ENCODE results near the gene ELL3.
A peak's percentile ranks its signal among the peaks of the same experiment; 100 is the strongest.

Gene ELL3

GRCh38 chr15:43796566-43796965, 19.8 kb upstream of the ELL3 start:
- H3K4me3 Mint-ChIP-seq = no peak overlapping the region
- no peaks in the 10 kb centered on the region for H3K9me3 Mint-ChIP-seq
- H3K27me3 Mint-ChIP-seq (ENCODE audit: low read depth) = no peaks in the 10 kb centered on the region
- H3K4me1 Mint-ChIP-seq (ENCODE audit: low read depth) = peaks cover 43% of the 10 kb centered on the region
- H3K27ac Mint-ChIP-seq = peak overlapping the region; percentile 49
- peaks cover 67% of the 10 kb centered on the region for H3K36me3 Mint-ChIP-seq (ENCODE audit: low read depth)

- Mint-ChIP-seq H3K4me1 (ENCODE audit: low read depth) (peaks cover 40% of the 10 kb centered on the region), H3K4me3 (no peak overlapping the region), H3K9me3 (no peaks in the 10 kb centered on the region), H3K36me3 (ENCODE audit: low read depth) (peaks cover 61% of the 10 kb centered on the region), H3K27me3 (ENCODE audit: low read depth) (no peaks in the 10 kb centered on the region), H3K27ac (no peak overlapping the region)
These were observed 19.2 kb upstream of the ELL3 start for GRCh38 chr15:43795997-43796396.

- no peaks in the 10 kb centered on the region for H3K27me3 Mint-ChIP-seq (ENCODE audit: low read depth)
- peaks cover 55% of the 10 kb centered on the region for H3K36me3 Mint-ChIP-seq (ENCODE audit: low read depth)
- no peak overlapping the region for H3K27ac Mint-ChIP-seq
- H3K4me3 Mint-ChIP-seq = no peak overlapping the region
- H3K4me1 Mint-ChIP-seq (ENCODE audit: low read depth) = peaks cover 36% of the 10 kb centered on the region
- H3K9me3 Mint-ChIP-seq = no peaks in the 10 kb centered on the region
These were observed 18.4 kb upstream of the ELL3 start for GRCh38 chr15:43795197-43795596.

- Mint-ChIP-seq H3K9me3 (no peaks in the 10 kb centered on the region), H3K27ac (peak overlapping the region; percentile 90), H3K4me3 (peak overlapping the region; percentile 88), H3K27me3 (ENCODE audit: low read depth) (no peaks in the 10 kb centered on the region), H3K36me3 (ENCODE audit: low read depth) (peaks cover 48% of the 10 kb centered on the region), H3K4me1 (ENCODE audit: low read depth) (peaks cover 34% of the 10 kb centered on the region)
These were observed 17.7 kb upstream of the ELL3 start for GRCh38 chr15:43794269-43795037.

DNA sequence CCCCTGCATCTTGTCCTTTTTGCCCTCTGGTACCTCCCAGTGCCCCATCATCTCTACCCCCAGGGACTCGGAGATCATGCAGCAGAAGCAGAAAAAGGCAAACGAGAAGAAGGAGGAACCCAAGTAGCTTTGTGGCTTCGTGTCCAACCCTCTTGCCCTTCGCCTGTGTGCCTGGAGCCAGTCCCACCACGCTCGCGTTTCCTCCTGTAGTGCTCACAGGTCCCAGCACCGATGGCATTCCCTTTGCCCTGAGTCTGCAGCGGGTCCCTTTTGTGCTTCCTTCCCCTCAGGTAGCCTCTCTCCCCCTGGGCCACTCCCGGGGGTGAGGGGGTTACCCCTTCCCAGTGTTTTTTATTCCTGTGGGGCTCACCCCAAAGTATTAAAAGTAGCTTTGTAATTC, 16.9 kb upstream of the ELL3 start:
- Mint-ChIP-seq H3K4me1 (ENCODE audit: low read depth) (peaks cover 31% of the 10 kb centered on the region), H3K27ac (peak overlapping the region; percentile 90), H3K27me3 (ENCODE audit: low read depth) (no peaks in the 10 kb centered on the region), H3K9me3 (no peaks in the 10 kb centered on the region), H3K36me3 (ENCODE audit: low read depth) (peaks cover 41% of the 10 kb centered on the region), H3K4me3 (peak overlapping the region; percentile 88)

DNA sequence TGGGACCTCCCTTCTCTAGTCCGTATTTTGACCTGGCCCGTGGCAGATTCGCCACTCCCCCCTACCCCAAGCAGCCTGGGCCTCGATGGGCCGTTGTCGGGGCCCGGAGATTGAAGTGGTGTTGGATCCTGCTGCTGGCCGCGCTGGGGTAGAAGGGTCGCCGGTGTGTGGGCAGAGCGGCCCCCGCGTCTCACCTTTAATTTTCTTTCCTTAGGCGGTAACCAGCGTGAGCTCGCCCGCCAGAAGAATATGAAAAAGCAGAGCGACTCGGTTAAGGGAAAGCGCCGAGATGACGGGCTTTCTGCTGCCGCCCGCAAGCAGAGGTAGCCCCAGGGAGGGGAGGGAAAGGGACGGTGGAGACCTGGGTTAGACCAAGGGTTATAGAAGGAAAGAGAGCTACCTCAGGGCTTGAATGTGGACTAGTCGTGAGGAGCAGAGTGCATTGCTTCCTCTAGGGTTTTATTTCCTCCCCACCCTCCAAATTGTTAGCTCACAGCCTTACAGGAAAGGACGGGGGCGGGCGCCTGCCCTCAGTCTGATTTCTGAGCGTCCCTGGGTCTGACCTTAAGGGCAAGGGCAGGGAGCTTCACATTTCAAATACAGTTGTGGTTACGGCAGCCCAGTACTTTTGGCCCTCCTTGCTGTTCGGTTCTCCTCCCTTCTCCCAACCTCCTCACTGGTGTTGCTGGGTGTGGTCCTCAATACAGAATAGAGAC, 16.2 kb upstream of the ELL3 start:
- Mint-ChIP-seq H3K9me3 (no peaks in the 10 kb centered on the region), H3K27ac (peak overlapping the region; percentile 90), H3K4me3 (peak overlapping the region; percentile 88), H3K4me1 (ENCODE audit: low read depth) (peaks cover 28% of the 10 kb centered on the region), H3K36me3 (ENCODE audit: low read depth) (peaks cover 37% of the 10 kb centered on the region), H3K27me3 (ENCODE audit: low read depth) (no peaks in the 10 kb centered on the region)

- H3K4me1 Mint-ChIP-seq (ENCODE audit: low read depth) = peaks cover 28% of the 10 kb centered on the region
These were observed 15.4 kb upstream of the ELL3 start, which contains the start of gene SERF2 for GRCh38 chr15:43791993-43792760. TSS of gene SERF2 (plus strand) at chr15:43792320. CDS start at chr15:43792377, 57 bp downstream.

GRCh38 chr15:43789409-43789808, 12.6 kb upstream of the ELL3 start:
- Mint-ChIP-seq H3K4me3 (no peak overlapping the region), H3K4me1 (ENCODE audit: low read depth) (peaks cover 13% of the 10 kb centered on the region), H3K36me3 (ENCODE audit: low read depth) (peaks cover 11% of the 10 kb centered on the region), H3K27me3 (ENCODE audit: low read depth) (no peaks in the 10 kb centered on the region), H3K9me3 (no peaks in the 10 kb centered on the region), H3K27ac (no peak overlapping the region)

More at GRCh38 chr15:43791993-43792760, 15.4 kb upstream of the ELL3 start, which contains the start of gene SERF2:
- H3K9me3 Mint-ChIP-seq = no peaks in the 10 kb centered on the region
- H3K36me3 Mint-ChIP-seq (ENCODE audit: low read depth) = peaks cover 35% of the 10 kb centered on the region
- no peaks in the 10 kb centered on the region for H3K27me3 Mint-ChIP-seq (ENCODE audit: low read depth)
- H3K27ac Mint-ChIP-seq = peak within 1 kb of the TSS; percentile 90
- peak within 1 kb of the TSS; percentile 88 for H3K4me3 Mint-ChIP-seq

DNA sequence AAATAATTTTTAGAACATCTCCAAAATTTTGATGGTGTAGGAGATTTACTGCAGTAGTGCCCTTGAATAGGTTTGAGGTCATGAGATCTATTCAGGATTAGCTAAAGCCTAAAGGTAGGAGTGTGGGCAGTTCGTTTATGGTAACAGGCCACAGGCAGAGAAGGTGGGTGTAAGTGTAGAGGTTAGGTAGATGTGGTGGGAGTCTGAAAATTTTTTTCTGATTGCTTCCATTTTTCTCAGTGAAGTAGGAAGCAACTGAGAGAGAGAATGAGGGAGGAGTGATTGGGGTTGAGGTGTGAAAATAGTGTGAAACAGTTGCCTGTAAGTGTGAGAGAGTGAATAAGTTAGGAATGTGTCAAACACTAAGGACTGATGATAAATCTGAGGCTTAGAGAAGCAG, 2.2 kb upstream of the ELL3 start:
- no peaks in the 10 kb centered on the region for H3K9me3 Mint-ChIP-seq
- H3K4me1 Mint-ChIP-seq (ENCODE audit: low read depth) = peaks cover 8% of the 10 kb centered on the region
- peaks cover 24% of the 10 kb centered on the region for H3K27me3 Mint-ChIP-seq (ENCODE audit: low read depth)
- H3K4me3 Mint-ChIP-seq = no peak overlapping the region
- H3K36me3 Mint-ChIP-seq (ENCODE audit: low read depth) = no peaks in the 10 kb centered on the region
- no peak overlapping the region for H3K27ac Mint-ChIP-seq

DNA sequence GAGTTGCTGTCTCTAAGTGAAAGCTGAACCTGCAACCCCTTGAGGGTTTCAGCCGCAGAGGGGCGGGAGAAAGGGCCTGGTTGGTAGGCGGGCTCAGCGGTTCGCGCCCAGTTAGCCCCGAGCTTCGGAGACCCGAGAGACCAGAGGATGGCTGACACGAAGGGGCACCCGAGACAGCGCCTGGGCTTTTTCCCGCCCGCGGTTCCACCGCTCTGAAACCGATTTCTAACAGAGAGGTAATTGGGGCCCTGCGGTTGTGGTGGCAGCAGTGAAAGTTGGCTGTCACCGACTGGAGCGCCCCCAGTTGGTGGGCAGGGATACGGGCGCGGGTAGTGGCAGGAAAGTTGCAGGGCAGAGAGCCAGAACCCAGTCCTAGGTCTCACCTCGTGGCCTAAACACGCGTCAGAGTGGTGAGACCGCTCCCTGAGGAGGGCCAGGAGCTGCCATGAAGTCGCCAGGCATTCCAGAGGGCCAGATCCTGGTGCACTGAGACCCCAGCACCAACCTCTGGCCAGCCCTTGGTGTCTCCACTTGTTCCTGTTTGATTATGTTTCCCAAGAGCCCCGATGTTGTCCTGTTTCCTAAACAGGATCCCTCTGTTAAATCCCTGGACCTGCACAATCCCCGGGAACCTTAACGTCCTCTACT, 625 bp upstream of the ELL3 start:
- Mint-ChIP-seq H3K4me1 (ENCODE audit: low read depth) (peaks cover 8% of the 10 kb centered on the region), H3K4me3 (peak overlapping the region; percentile 86), H3K9me3 (no peaks in the 10 kb centered on the region), H3K27me3 (ENCODE audit: low read depth) (peaks cover 21% of the 10 kb centered on the region), H3K27ac (peak overlapping the region; percentile 59), H3K36me3 (ENCODE audit: low read depth) (peaks cover 5% of the 10 kb centered on the region)

- Mint-ChIP-seq H3K27me3 (ENCODE audit: low read depth) (peaks cover 17% of the 10 kb centered on the region), H3K27ac (no peak overlapping the region), H3K4me1 (ENCODE audit: low read depth) (peaks cover 11% of the 10 kb centered on the region), H3K9me3 (no peaks in the 10 kb centered on the region), H3K4me3 (peak overlapping the region; percentile 86), H3K36me3 (ENCODE audit: low read depth) (peaks cover 12% of the 10 kb centered on the region)
These were observed 557 bp downstream of the ELL3 start for GRCh38 chr15:43776101-43776717.

GRCh38 chr15:43775411-43775965, 1.3 kb downstream of the ELL3 start:
- Mint-ChIP-seq H3K36me3 (ENCODE audit: low read depth) (peaks cover 18% of the 10 kb centered on the region), H3K27ac (no peak overlapping the region), H3K4me1 (ENCODE audit: low read depth) (peaks cover 11% of the 10 kb centered on the region), H3K9me3 (no peaks in the 10 kb centered on the region), H3K4me3 (peak overlapping the region; percentile 25), H3K27me3 (ENCODE audit: low read depth) (peaks cover 10% of the 10 kb centered on the region)

DNA sequence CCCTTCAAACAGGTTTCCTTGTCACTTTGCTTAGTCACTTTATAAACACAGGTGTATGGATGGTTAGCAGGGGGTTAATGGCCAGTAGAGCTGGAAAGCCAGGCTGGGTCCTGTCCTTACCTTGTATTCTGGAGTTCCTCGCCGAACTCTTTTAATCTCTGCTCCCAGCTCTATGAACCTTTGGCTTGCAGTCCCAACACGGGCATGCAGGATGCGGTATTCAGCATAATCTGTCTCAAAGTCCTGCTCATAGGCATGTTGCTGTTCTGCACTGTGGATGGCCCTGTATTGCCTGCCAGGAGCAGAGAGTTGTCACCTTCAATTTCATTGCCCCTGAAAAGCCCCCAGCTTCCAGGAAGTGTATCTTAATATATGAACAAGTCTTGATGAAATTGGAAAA, 2.7 kb downstream of the ELL3 start:
- no peaks in the 10 kb centered on the region for H3K9me3 Mint-ChIP-seq
- H3K27me3 Mint-ChIP-seq (ENCODE audit: low read depth) = peaks cover 4% of the 10 kb centered on the region
- peaks cover 28% of the 10 kb centered on the region for H3K36me3 Mint-ChIP-seq (ENCODE audit: low read depth)
- no peak overlapping the region for H3K4me3 Mint-ChIP-seq
- peaks cover 7% of the 10 kb centered on the region for H3K4me1 Mint-ChIP-seq (ENCODE audit: low read depth)
- H3K27ac Mint-ChIP-seq = no peak overlapping the region

Data from T-helper 1 cell treated with Interleukin-12 subunit alpha and Interleukin-12 subunit beta and Interleukin-4 antibody, amounts not matched to agents 30 μg/mL and 1 μg/mL, for 36 hours (primary cell).